ENCODE data around the gene FSTL4. TPM values are rescaled to one million over a fixed set of nuclear protein-coding genes. Genes with fewer than 3 reads are reported as not detected.

The FSTL4 gene
- total and polyA plus RNA-seq, 2 of the 4 experiments (the other 2 are of a cell fraction) = 0.18 TPM; not detected in 1

DNA sequence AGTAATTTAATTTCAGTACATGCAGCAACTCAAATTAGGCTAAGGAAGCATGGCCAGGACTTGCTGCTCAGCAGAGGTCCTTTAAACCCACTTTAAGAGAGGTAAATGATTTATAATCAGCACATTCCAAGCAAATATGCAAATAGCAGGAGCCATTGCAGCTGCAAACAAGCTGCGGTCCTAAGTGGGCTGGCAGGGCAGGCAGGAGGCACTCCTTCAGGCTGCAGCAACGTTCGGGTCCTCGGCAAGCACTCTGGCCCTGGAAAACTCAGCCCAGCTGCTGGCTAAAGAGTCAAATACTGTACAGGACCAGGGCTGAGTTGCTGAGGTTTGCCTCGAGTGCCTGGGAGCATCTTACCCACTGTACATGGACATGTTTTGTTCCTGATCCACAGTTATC is 126.9 kb downstream of the FSTL4 start:
- WGBS, 2 experiments (ENCODE audit: extremely low coverage in 2 of 2, insufficient read length in 1 of 2) = 9% methylated on average over 4 of the region's 5 CpGs; no CpG with 5 or more reads in 1 of the 2 experiments
- BruUV-seq (replicated peaks) = no TSS peak
- no peak overlapping the region for H3K56ac ChIP-seq (ENCODE audit: extremely low read depth, insufficient read depth, low read length)
- TF ChIP-seq MXI1 (IDR thresholded peaks at IDR 0.05; ENCODE audit: borderline replicate concordance, low read depth, low read length) (no peak), RAD21 (IDR thresholded peaks at IDR 0.05; ENCODE audit: low read length) (no peak), RCOR1 (IDR thresholded peaks at IDR 0.05; ENCODE audit: insufficient replicate concordance, low read length) (no peak), ELK1 (IDR thresholded peaks at IDR 0.05; ENCODE audit: borderline replicate concordance, low read depth, low read length) (no peak), MAZ (IDR thresholded peaks at IDR 0.05; ENCODE audit: borderline replicate concordance, low read depth, low read length) (no peak), FOS (IDR thresholded peaks at IDR 0.05; ENCODE audit: low read depth, low read length) (no peak), POLR2A (IDR thresholded peaks at IDR 0.05; ENCODE audit: low read depth, low read length) (no peak), SMC3 (IDR thresholded peaks at IDR 0.05; ENCODE audit: low read depth, low read length) (no peak), MAFK (IDR thresholded peaks at IDR 0.05; ENCODE audit: low read depth, low read length) (no peak), BHLHE40 (IDR thresholded peaks at IDR 0.05; ENCODE audit: low read depth, low read length) (no peak), CEBPB (IDR thresholded peaks at IDR 0.05; ENCODE audit: low read depth, low read length) (no peak), CHD1 (IDR thresholded peaks at IDR 0.05; ENCODE audit: low read depth, low read length) (no peak), NFE2L2 (IDR thresholded peaks at IDR 0.05; ENCODE audit: low read depth, low read length) (no peak), RFX5 (IDR thresholded peaks at IDR 0.05; ENCODE audit: low read depth, low read length) (no peak)
- TF ChIP-seq, protein P1, sequence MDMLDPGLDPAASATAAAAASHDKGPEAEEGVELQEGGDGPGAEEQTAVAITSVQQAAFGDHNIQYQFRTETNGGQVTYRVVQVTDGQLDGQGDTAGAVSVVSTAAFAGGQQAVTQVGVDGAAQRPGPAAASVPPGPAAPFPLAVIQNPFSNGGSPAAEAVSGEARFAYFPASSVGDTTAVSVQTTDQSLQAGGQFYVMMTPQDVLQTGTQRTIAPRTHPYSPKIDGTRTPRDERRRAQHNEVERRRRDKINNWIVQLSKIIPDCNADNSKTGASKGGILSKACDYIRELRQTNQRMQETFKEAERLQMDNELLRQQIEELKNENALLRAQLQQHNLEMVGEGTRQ (IDR thresholded peaks at IDR 0.05; ENCODE audit: low read depth, low read length) = no peak
- TF ChIP-seq, protein P2, sequence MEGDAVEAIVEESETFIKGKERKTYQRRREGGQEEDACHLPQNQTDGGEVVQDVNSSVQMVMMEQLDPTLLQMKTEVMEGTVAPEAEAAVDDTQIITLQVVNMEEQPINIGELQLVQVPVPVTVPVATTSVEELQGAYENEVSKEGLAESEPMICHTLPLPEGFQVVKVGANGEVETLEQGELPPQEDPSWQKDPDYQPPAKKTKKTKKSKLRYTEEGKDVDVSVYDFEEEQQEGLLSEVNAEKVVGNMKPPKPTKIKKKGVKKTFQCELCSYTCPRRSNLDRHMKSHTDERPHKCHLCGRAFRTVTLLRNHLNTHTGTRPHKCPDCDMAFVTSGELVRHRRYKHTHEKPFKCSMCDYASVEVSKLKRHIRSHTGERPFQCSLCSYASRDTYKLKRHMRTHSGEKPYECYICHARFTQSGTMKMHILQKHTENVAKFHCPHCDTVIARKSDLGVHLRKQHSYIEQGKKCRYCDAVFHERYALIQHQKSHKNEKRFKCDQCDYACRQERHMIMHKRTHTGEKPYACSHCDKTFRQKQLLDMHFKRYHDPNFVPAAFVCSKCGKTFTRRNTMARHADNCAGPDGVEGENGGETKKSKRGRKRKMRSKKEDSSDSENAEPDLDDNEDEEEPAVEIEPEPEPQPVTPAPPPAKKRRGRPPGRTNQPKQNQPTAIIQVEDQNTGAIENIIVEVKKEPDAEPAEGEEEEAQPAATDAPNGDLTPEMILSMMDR (conservative IDR thresholded peaks at IDR 0.05; ENCODE audit: low read depth, low read length) = no peak
- no peak overlapping the region for H4K5ac ChIP-seq (ENCODE audit: low read depth, low read length)
- no peak overlapping the region for H2AFZ ChIP-seq (replicated peaks; ENCODE audit: low read length, poor library complexity)
- no peak overlapping the region for H2BK15ac ChIP-seq (ENCODE audit: low read depth, low read length)
- in situ Hi-C loops (cut with MboI; ENCODE audit: low sequenced_read_pairs) = no loop called here
- no peak overlapping the region for H3K27ac ChIP-seq (ENCODE audit: insufficient read depth, low read length)
- H2AK9ac ChIP-seq (replicated peaks; ENCODE audit: low read depth, low read length, poor library complexity) = no peak overlapping the region
- no peak overlapping the region for H4K91ac ChIP-seq (ENCODE audit: insufficient read depth, low read depth, low read length)
- no peaks in the 10 kb centered on the region for H3K9me1 ChIP-seq (ENCODE audit: insufficient read depth, low read length)
- DNase-seq (no peak), ATAC-seq (ENCODE audit: low read depth) (no peak)
- no peak overlapping the region for H3K14ac ChIP-seq (replicated peaks; ENCODE audit: low read depth, low read length)
- H3K18ac ChIP-seq (ENCODE audit: low read depth, low read length) = no peak overlapping the region
- H3K4me1 ChIP-seq (ENCODE audit: control insufficient read depth, insufficient read depth, low read length) = no peaks in the 10 kb centered on the region
- H3K9ac ChIP-seq (ENCODE audit: low read depth, low read length) = no peak overlapping the region
- H2BK5ac ChIP-seq (ENCODE audit: low read depth, low read length, poor library complexity, severe bottlenecking) = no peak overlapping the region
- peaks cover 12% of the 10 kb centered on the region for H3K27me3 ChIP-seq (ENCODE audit: control insufficient read depth, insufficient read depth, low read length)
- H3K36me3 ChIP-seq (ENCODE audit: control insufficient read depth, insufficient read depth, low read length) = no peaks in the 10 kb centered on the region
- no peaks in the 10 kb centered on the region for H3K9me3 ChIP-seq (ENCODE audit: control insufficient read depth, insufficient read depth, low read length)
- no peak overlapping the region for H4K8ac ChIP-seq (ENCODE audit: low read depth in 2 of 2, low read length in 2 of 2)
- dilution Hi-C loops (cut with HindIII; ENCODE audit: low sequenced_read_pairs, unreplicated experiment) = no loop called here
- ChIA-PET CTCF (no interaction called here), POLR2A (ENCODE audit: unreplicated experiment) (no interaction called here)
- H4K20me1 ChIP-seq (ENCODE audit: insufficient read depth, low read length) = no peaks in the 10 kb centered on the region
- H3K4ac ChIP-seq (ENCODE audit: low read depth, low read length) = no peak overlapping the region
- intact Hi-C loops (cut with micrococcal nuclease) = no loop called here
- H2BK20ac ChIP-seq (ENCODE audit: low read depth, low read length) = no peak overlapping the region
- H3K4me2 ChIP-seq (ENCODE audit: low read depth, low read length) = no peak overlapping the region
- H3K23ac ChIP-seq (ENCODE audit: low read depth, low read length) = no peak overlapping the region
- H2AK5ac ChIP-seq (ENCODE audit: low read depth, low read length) = no peak overlapping the region
- H3K79me1 ChIP-seq (ENCODE audit: low read depth in 1 of 2, low read length in 2 of 2) = no peaks in the 10 kb centered on the region
- H2BK120ac ChIP-seq (ENCODE audit: low read depth, low read length) = no peak overlapping the region
- no peak overlapping the region for H3K4me3 ChIP-seq (ENCODE audit: insufficient read depth, low read depth, low read length)

Measured in IMR-90 (cell line).